ENCODE data around the gene PAPPA2.

DNA sequence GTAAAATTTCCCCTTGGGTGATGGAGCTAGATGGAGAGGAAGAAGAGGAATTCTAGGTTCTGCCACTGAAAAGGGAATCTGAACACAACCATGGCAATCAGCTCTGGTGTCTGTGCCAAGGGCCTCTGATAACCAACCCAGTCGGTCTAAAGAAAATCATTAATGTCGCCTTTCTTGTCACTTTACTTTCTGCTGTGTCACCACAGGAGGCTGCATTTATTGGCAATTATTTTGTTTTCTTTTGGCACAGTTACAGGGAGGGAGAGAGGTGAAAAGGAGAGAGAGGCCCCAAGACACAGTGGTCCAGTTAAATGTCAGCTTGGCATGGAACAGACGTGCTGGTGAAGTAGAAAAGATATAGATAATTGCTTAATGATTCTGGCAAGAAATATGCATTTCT lies 414.6 kb downstream of the PAPPA2 start:
- TF ChIP-seq CTCF (conservative IDR thresholded peaks at IDR 0.05; ENCODE audit: low read depth, low read length), result no peak
- no peak for TF ChIP-seq MXI1 (IDR thresholded peaks at IDR 0.05; ENCODE audit: borderline replicate concordance, low read depth, low read length)
- no peak for TF ChIP-seq POLR2A (IDR thresholded peaks at IDR 0.05; ENCODE audit: low read depth, low read length)
- TF ChIP-seq USF2 (IDR thresholded peaks at IDR 0.05; ENCODE audit: low read depth, low read length), result no peak
- no peak for TF ChIP-seq RAD21 (IDR thresholded peaks at IDR 0.05; ENCODE audit: low read length)
- no peak for TF ChIP-seq FOS (IDR thresholded peaks at IDR 0.05; ENCODE audit: low read depth, low read length)
